Measurements from ENCODE around the gene TMEM271. TPM values are rescaled to one million over a fixed set of nuclear protein-coding genes. Genes with fewer than 3 reads are reported as not detected.

The TMEM271 gene
- total RNA-seq, 2 donors from 2014 or later: not detected

DNA sequence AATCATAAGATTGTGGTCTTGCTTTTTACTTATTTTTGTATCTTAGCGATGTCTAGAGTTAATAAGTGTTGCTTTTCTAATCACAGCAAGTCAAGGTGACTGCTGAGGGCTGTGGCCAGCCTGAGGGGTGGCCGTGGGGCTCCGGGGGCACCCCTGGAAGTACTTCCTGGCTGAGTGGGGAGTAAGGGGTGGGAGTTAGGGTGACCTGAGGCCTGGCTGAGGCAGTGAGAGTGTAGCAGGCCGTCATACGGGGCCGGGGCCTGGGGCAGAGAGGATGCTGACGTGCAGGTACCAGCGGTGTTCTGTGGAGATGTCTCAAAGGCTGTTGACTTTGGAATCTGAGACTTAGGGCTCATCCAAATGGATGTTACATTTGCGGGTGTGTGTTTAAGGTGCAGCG, 47.8 kb downstream of the TMEM271 start:
- H3K36me3 ChIP-seq (ENCODE audit: control insufficient read depth, insufficient read depth, low read length): peaks cover 91% of the 10 kb centered on the region
- no peaks in the 10 kb centered on the region for H3K4me1 ChIP-seq (ENCODE audit: control insufficient read depth, insufficient read depth, low read length)
- no peaks in the 10 kb centered on the region for H3K4me1 Mint-ChIP-seq
- no peaks in the 10 kb centered on the region for H3K27me3 Mint-ChIP-seq (ENCODE audit: insufficient read depth)
- H3K9ac ChIP-seq (ENCODE audit: extremely low read depth, low read length, poor library complexity, severe bottlenecking): no peak overlapping the region
- WGBS, 2 experiments (ENCODE audit: insufficient coverage in 1 of 2, insufficient read length in 1 of 2): 95 to 100% methylated on average over 9 to 10 of the region's 10 CpGs
- H3K9me3 Mint-ChIP-seq: no peaks in the 10 kb centered on the region
- TF ChIP-seq, protein P1, sequence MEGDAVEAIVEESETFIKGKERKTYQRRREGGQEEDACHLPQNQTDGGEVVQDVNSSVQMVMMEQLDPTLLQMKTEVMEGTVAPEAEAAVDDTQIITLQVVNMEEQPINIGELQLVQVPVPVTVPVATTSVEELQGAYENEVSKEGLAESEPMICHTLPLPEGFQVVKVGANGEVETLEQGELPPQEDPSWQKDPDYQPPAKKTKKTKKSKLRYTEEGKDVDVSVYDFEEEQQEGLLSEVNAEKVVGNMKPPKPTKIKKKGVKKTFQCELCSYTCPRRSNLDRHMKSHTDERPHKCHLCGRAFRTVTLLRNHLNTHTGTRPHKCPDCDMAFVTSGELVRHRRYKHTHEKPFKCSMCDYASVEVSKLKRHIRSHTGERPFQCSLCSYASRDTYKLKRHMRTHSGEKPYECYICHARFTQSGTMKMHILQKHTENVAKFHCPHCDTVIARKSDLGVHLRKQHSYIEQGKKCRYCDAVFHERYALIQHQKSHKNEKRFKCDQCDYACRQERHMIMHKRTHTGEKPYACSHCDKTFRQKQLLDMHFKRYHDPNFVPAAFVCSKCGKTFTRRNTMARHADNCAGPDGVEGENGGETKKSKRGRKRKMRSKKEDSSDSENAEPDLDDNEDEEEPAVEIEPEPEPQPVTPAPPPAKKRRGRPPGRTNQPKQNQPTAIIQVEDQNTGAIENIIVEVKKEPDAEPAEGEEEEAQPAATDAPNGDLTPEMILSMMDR (conservative IDR thresholded peaks at IDR 0.05): no peak
- H3K4me3 Mint-ChIP-seq: no peak overlapping the region
- H3K4me3 ChIP-seq (ENCODE audit: low read length): no peak overlapping the region
- H3K9me3 ChIP-seq (ENCODE audit: control insufficient read depth, low read length): no peaks in the 10 kb centered on the region
- no peaks in the 10 kb centered on the region for H3K27me3 ChIP-seq (ENCODE audit: control insufficient read depth, insufficient read depth, low read length, poor library complexity, severe bottlenecking)
- peaks cover 86% of the 10 kb centered on the region for H3K36me3 Mint-ChIP-seq (ENCODE audit: low read depth)
- no peak overlapping the region for H3K27ac ChIP-seq (ENCODE audit: low read depth, low read length)
- H3K27ac Mint-ChIP-seq: no peak overlapping the region
- peak; percentile 12 for DNase-seq

DNA sequence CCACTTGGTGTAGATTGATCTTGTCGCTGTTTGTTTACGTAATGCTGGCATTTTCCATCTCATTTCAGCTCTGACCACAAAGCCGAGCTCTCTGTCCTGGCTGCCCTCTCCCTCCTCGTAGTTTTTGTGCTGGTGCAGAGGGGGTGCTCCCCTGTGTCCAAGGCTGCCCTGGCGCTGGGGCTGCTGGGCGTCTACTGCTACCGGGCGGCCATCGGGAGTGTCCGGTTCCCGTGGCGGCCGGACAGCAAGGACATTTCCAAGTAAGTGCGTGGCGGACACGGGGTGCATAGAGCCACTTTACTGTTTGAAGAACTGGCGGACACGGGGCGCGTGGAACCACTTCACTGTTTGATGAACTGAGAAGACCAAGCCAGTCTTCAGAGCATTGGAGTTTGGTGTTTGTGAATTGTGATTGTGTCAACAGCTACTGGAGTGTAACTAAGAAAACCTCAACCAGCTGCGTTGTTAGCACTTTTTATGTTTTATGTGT, 49.1 kb downstream of the TMEM271 start:
- no peaks in the 10 kb centered on the region for H3K4me1 ChIP-seq (ENCODE audit: control insufficient read depth, insufficient read depth, low read length)
- H3K4me3 ChIP-seq (ENCODE audit: low read length): no peak overlapping the region
- H3K27me3 ChIP-seq (ENCODE audit: control insufficient read depth, insufficient read depth, low read length, poor library complexity, severe bottlenecking): no peaks in the 10 kb centered on the region
- H3K27ac Mint-ChIP-seq: no peak overlapping the region
- TF ChIP-seq, protein P1 (conservative IDR thresholded peaks at IDR 0.05): no peak
- H3K9me3 Mint-ChIP-seq: no peaks in the 10 kb centered on the region
- H3K36me3 ChIP-seq (ENCODE audit: control insufficient read depth, insufficient read depth, low read length): peaks cover 91% of the 10 kb centered on the region
- peaks cover 84% of the 10 kb centered on the region for H3K36me3 Mint-ChIP-seq (ENCODE audit: low read depth)
- WGBS, 2 experiments (ENCODE audit: insufficient coverage in 1 of 2, insufficient read length in 1 of 2): 95 to 98% methylated on average over 16 to 21 of the region's 21 CpGs
- no peaks in the 10 kb centered on the region for H3K27me3 Mint-ChIP-seq (ENCODE audit: insufficient read depth)
- H3K9me3 ChIP-seq (ENCODE audit: control insufficient read depth, low read length): no peaks in the 10 kb centered on the region
- no peak overlapping the region for H3K4me3 Mint-ChIP-seq
- H3K27ac ChIP-seq (ENCODE audit: low read depth, low read length): no peak overlapping the region
- H3K4me1 Mint-ChIP-seq: no peaks in the 10 kb centered on the region
- H3K9ac ChIP-seq (ENCODE audit: extremely low read depth, low read length, poor library complexity, severe bottlenecking): no peak overlapping the region
- DNase-seq: no peak

DNA sequence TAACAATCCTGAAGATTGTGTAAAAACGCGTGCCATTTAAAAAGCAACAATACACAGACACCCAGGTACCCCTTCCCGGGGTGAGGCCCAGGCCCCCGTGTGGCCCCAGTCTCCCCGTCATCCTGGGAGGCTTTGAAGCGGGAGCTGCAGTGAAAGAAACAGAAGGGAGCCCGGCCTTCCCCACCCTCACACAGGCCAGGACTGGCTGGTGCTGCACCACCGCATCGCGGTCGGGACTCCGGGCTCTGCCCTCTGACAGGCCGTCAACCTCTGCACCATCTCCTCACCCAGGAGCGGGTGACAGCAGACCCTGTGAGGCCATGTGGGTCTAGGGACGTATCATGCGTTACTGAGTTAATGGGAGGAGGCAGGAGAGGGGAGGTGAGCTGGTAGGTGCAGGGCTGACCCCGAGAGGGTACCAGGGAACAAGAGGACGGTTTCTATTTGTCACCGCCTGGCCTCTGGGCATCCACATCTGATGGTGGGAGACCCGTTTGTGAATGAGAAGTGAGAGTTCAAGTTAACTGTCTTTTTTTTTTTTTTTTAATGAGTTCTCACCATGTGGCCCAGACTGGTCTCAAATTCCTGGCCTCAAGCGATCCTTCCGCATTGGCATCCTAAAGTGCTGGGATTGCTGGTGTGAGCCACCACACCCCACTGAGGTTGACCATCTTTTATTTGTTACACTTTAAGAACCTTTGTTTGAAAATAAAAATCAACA, 49.7 kb downstream of the TMEM271 start:
- Mint-ChIP-seq H3K9me3 (no peaks in the 10 kb centered on the region), H3K36me3 (ENCODE audit: low read depth) (peaks cover 86% of the 10 kb centered on the region), H3K4me1 (no peaks in the 10 kb centered on the region), H3K4me3 (no peak overlapping the region), H3K27me3 (ENCODE audit: insufficient read depth) (no peaks in the 10 kb centered on the region), H3K27ac (no peak overlapping the region)
- 93 to 95% methylated on average over 13 to 22 of the region's 22 CpGs for WGBS, 2 experiments (ENCODE audit: insufficient coverage in 1 of 2, insufficient read length in 1 of 2)
- H3K9ac ChIP-seq (ENCODE audit: extremely low read depth, low read length, poor library complexity, severe bottlenecking): no peak overlapping the region
- H3K36me3 ChIP-seq (ENCODE audit: control insufficient read depth, insufficient read depth, low read length): peaks cover 91% of the 10 kb centered on the region
- TF ChIP-seq, protein P1 (conservative IDR thresholded peaks at IDR 0.05): no peak
- no peaks in the 10 kb centered on the region for H3K27me3 ChIP-seq (ENCODE audit: control insufficient read depth, insufficient read depth, low read length, poor library complexity, severe bottlenecking)
- H3K4me1 ChIP-seq (ENCODE audit: control insufficient read depth, insufficient read depth, low read length): no peaks in the 10 kb centered on the region
- DNase-seq: no peak
- H3K9me3 ChIP-seq (ENCODE audit: control insufficient read depth, low read length): no peaks in the 10 kb centered on the region
- H3K4me3 ChIP-seq (ENCODE audit: low read length): no peak overlapping the region
- no peak overlapping the region for H3K27ac ChIP-seq (ENCODE audit: low read depth, low read length)
